NCI-H2196 (cell line): Measurements from ENCODE around the gene MGAT1.
"Not testable (repeated sequence)": the region's sequence is repeated elsewhere in the genome, so short reads cannot be mapped to it uniquely, and the experiment has no call there.

Source experiments
- DNase-seq: peaks from one replicate; lab custom pipeline; 2025; ENCODE audit not compliant: unreplicated experiment; lab: John Stamatoyannopoulos, UW

The MGAT1 gene

GRCh38 chr5:180802325-180803180 is at the start of gene MGAT1:
Gene MGAT1, minus strand, starts transcription at chr5:180802806. Its CDS starts 9,835 bp downstream, at chr5:180792971.
- peak; percentile 76 for DNase-seq

- DNase-seq, result no peak
Measured at GRCh38 chr5:180850434-180851078, 48.0 kb upstream of the MGAT1 start.

- no peak for DNase-seq
Measured at GRCh38 chr5:180849827-180850226, 47.2 kb upstream of the MGAT1 start.

GRCh38 chr5:180848878-180849277 is 46.3 kb upstream of the MGAT1 start:
- DNase-seq, result no peak

- DNase-seq, result no peak
Measured at GRCh38 chr5:180848265-180848664, 45.7 kb upstream of the MGAT1 start.

GRCh38 chr5:180847026-180847425 is 44.4 kb upstream of the MGAT1 start:
- no peak for DNase-seq

GRCh38 chr5:180844858-180845257 is 42.3 kb upstream of the MGAT1 start:
- DNase-seq, result no peak

GRCh38 chr5:180844432-180844831 is 41.8 kb upstream of the MGAT1 start:
- DNase-seq, result no peak

GRCh38 chr5:180839935-180840334 is 37.3 kb upstream of the MGAT1 start:
- no peak for DNase-seq

GRCh38 chr5:180839227-180839626 is 36.6 kb upstream of the MGAT1 start:
- DNase-seq, result no peak

- DNase-seq, result no peak
Measured at GRCh38 chr5:180837478-180837877, 34.9 kb upstream of the MGAT1 start.

GRCh38 chr5:180832638-180833068 is 30.0 kb upstream of the MGAT1 start:
- no peak for DNase-seq

GRCh38 chr5:180831139-180832093 is 28.8 kb upstream of the MGAT1 start:
- peak; percentile 64 for DNase-seq

GRCh38 chr5:180830253-180831138 is 27.9 kb upstream of the MGAT1 start:
- peak; percentile 69 for DNase-seq

- no peak for DNase-seq
Measured at GRCh38 chr5:180829726-180830125, 27.1 kb upstream of the MGAT1 start.

- not testable (repeated sequence) for DNase-seq
Measured at GRCh38 chr5:180828756-180829531, 26.3 kb upstream of the MGAT1 start.

GRCh38 chr5:180827374-180827773 is 24.8 kb upstream of the MGAT1 start:
- DNase-seq, result not testable (repeated sequence)

- no peak for DNase-seq
Measured at GRCh38 chr5:180825768-180826525, 23.3 kb upstream of the MGAT1 start.
